HG03521 (cell line): ENCODE measurements around the gene TRABD2B.
"Not testable (repeated sequence)": the region's sequence is repeated elsewhere in the genome, so short reads cannot be mapped to it uniquely, and the experiment has no call there.

Experiments
- ATAC-seq: cut with Tn5 transposase; IDR thresholded peaks from one replicate; pipeline ENCODE4 v1.9.1; 2021; ENCODE audit warnings: mild to moderate bottlenecking, moderate library complexity; ENCODE audit not compliant: unreplicated experiment

Gene TRABD2B

DNA sequence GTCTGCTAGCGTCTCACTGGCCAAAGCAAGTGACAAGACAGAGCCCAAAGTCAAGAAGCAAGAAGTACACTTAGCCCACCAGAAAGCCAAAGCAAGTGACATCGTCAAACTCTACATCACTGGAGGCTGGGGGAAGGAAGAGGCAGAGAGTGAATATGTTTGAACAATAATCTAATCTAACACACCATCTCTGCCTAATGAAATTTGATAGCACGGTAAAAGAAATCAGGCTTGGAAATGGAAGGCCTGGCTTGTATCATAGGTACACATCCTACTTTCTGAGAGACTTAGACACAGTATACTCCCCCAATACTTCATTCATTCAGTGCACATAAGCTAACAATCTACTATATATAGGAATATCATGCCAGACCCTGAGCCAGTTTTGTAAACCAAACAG lies 26.3 kb downstream of the TRABD2B start:
- ATAC-seq, result no peak

- no peak for ATAC-seq
These were observed 27.7 kb downstream of the TRABD2B start for GRCh38 chr1:47969478-47969877.

DNA sequence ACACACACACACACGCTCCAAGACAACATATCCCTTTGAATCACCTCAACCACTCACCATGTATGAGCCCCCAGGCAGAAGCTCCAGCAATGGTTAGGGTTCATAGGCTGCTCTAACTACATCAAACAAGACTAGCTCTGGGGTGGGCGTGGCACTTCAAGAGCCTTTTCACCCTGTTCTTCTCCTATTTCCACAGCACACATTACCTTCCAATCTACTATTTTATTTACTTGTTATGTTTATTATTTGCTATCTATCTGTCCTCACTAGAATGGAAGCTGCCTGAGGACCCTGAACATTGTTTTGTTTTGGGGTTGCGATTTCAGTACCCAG lies 28.7 kb downstream of the TRABD2B start:
- no peak for ATAC-seq

DNA sequence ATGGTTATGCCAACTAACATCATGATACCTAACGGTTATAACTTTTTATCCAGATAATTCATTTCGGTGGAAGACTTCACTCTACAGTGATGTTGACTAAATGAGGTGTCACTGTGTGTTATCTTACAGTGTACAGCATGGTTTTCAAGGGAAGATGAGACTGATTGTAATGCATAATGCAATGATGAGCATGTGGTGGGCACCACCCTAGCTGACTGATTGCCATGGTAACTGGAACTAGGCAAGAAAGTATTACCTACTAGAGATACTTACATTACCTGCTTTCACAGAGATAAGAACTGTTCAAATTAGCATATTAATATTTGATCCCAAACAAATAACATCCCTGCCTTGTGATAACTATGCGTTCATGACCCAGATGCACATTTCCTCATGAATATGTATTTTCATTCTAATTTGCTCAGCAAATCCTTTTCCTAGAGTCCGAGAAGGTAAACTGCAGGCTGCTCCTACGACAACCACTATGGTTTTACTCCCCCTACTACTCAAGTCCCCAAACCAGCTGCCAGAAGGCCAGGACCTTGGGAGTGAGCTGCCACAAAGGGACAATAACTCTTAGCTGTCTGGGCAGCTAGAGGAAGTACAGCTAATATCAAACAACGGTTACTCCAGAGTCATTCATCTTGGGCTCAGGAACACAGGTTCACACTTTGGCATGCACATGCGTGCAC lies 29.2 kb downstream of the TRABD2B start:
- ATAC-seq, result no peak

- ATAC-seq, result no peak
These were observed 31.4 kb downstream of the TRABD2B start for GRCh38 chr1:47965816-47966215.

GRCh38 chr1:47964636-47965035 lies 32.5 kb downstream of the TRABD2B start:
- no peak for ATAC-seq

- ATAC-seq, result no peak
These were observed 33.4 kb downstream of the TRABD2B start for GRCh38 chr1:47963568-47964358.

- no peak for ATAC-seq
These were observed 34.3 kb downstream of the TRABD2B start for GRCh38 chr1:47962750-47963492.

DNA sequence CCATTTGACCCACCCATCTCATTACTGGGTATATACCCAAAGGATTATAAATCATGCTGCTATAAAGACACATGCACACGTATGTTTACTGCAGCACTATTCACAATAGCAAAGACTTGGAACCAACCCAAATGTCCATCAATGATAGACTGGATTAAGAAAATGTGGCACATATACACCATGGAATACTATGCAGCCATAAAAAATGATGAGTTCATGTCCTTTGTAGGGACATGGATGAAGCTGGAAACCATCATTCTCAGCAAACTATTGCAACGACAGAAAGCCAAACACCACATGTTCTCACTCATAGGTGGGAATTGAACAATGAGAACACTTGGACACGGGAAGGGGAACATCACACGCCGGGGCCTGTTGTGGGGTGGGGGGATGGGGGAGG lies 35.4 kb downstream of the TRABD2B start:
- ATAC-seq, result not testable (repeated sequence)

DNA sequence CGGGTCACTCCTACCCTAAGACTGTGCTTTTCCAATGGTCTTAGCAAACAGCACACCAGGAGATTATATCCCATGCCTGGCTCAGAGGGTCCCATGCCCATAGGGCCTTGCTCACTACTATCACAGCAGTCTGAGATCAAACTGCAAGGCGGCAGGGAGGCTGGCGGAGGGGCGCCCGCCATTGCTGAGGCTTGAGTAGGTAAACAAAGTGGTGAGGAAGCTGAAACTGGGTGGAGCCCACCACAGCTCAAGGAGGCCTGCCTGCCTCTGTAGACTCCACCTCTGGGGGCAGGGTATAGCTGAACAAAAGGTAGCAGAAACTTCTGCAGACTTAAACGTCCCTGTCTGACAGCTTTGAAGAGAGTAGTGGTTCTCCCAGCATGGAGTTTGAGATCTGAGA lies 40.7 kb downstream of the TRABD2B start:
- ATAC-seq, result not testable (repeated sequence)

DNA sequence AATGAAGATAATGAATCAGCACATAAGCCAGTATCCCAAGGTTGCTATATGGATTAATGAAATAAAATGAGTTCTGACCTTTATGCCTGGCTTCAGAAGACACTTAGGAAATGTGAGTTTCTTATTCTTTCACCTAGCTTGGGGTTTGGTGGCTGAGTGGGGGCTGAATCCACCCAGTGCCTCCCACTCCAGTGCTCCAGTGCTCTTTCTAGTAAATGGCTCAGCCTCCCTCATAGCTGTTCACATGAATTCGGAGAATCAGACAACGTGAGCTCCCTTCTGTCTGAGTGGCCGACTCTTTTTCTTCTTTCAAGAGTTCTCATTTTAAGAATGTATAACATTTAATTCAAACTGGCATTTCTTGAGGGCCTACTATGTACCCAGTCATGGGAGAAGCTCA lies 43.5 kb downstream of the TRABD2B start:
- ATAC-seq, result no peak

GRCh38 chr1:47951545-47952235 lies 45.5 kb downstream of the TRABD2B start:
- no peak for ATAC-seq

- ATAC-seq, result no peak
These were observed 46.2 kb downstream of the TRABD2B start for GRCh38 chr1:47951026-47951425.

GRCh38 chr1:47950471-47950870 lies 46.7 kb downstream of the TRABD2B start:
- ATAC-seq, result no peak

DNA sequence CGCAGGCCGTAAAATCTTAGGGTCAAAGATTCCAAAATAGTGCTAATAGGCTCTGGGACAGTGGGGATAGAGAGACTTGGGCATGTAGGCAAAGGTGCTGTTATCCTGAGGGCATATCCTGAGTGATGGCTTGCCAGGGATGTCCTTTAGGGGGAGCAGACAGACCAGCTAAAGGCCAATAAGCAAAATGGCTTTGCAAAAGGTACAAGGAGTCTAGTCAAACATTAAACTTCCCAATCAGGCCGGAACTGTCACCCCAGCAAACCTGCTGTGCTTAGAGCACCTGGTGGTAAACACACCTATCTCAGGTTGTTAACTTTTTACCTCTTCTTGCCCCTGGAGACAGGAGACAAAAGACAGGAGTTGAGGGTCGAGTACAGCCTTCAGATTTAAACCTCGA lies 49.1 kb downstream of the TRABD2B start:
- no peak for ATAC-seq

GRCh38 chr1:47947531-47947930 lies 49.7 kb downstream of the TRABD2B start:
- no peak for ATAC-seq

GRCh38 chr1:47944561-47944960 lies 52.6 kb downstream of the TRABD2B start:
- ATAC-seq, result no peak

DNA sequence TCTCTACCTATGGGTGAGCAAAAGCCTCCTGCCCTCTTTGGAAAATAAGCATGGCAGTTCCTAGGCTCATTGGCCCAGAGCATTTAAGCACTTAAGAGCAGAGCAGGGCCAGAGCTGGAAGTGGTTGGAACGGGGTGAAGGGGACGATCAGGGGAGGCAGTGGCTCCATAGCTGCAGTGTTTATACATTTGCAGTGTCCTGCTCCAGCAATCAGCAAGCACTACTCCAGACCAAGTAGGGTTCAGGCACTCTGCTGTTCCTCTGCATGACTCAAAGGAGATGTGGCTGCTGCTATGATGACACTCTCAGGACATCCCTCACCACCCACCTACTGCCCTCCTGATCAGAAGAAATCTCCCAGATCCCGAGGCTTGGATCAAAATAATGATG lies 55.0 kb downstream of the TRABD2B start:
- ATAC-seq, result no peak

- no peak for ATAC-seq
These were observed 55.5 kb downstream of the TRABD2B start for GRCh38 chr1:47941609-47942239.

GRCh38 chr1:47940779-47941178 lies 56.4 kb downstream of the TRABD2B start:
- no peak for ATAC-seq

- no peak for ATAC-seq
These were observed 56.9 kb downstream of the TRABD2B start for GRCh38 chr1:47940326-47940725.
